Measurements from ENCODE around the gene NXN.
"Not testable (repeated sequence)": the region's sequence is repeated elsewhere in the genome, so short reads cannot be mapped to it uniquely, and the experiment has no call there.

Gene NXN

GRCh38 chr17:881778-882177 lies 97.8 kb downstream of the NXN start:
- DNase-seq = no peak

GRCh38 chr17:880443-881269 lies 98.9 kb downstream of the NXN start:
- DNase-seq = no peak

- peak; percentile 80 for DNase-seq
Measured at GRCh38 chr17:879546-880442, 99.8 kb downstream of the NXN start.

- DNase-seq = no peak
Measured at GRCh38 chr17:877630-878029, 101.9 kb downstream of the NXN start.

GRCh38 chr17:876272-876671 lies 103.3 kb downstream of the NXN start:
- DNase-seq = peak; percentile 5

GRCh38 chr17:874590-874989 lies 105.0 kb downstream of the NXN start:
- DNase-seq = not testable (repeated sequence)

GRCh38 chr17:872855-873254 lies 106.7 kb downstream of the NXN start:
- no peak for DNase-seq

- no peak for DNase-seq
Measured at GRCh38 chr17:871751-872519, 107.6 kb downstream of the NXN start.

GRCh38 chr17:869567-870525 lies 109.7 kb downstream of the NXN start:
- DNase-seq = no peak

GRCh38 chr17:869086-869485 lies 110.5 kb downstream of the NXN start:
- no peak for DNase-seq

GRCh38 chr17:867896-868489 lies 111.6 kb downstream of the NXN start:
- no peak for DNase-seq

GRCh38 chr17:867238-867637 lies 112.3 kb downstream of the NXN start:
- not testable (repeated sequence) for DNase-seq

- DNase-seq = no peak
Measured at GRCh38 chr17:866568-867103, 112.9 kb downstream of the NXN start.

GRCh38 chr17:864315-864714 lies 115.3 kb downstream of the NXN start:
- DNase-seq = no peak

GRCh38 chr17:863880-864279 lies 115.7 kb downstream of the NXN start:
- no peak for DNase-seq

- no peak for DNase-seq
Measured at GRCh38 chr17:862582-862981, 117.0 kb downstream of the NXN start.

- no peak for DNase-seq
Measured at GRCh38 chr17:861364-861763, 118.2 kb downstream of the NXN start.

GRCh38 chr17:860805-861204 lies 118.8 kb downstream of the NXN start:
- no peak for DNase-seq

GRCh38 chr17:859824-860195 lies 119.8 kb downstream of the NXN start:
- no peak for DNase-seq

- no peak for DNase-seq
Measured at GRCh38 chr17:859061-859823, 120.3 kb downstream of the NXN start.

- DNase-seq = no peak
Measured at GRCh38 chr17:856149-856548, 123.4 kb downstream of the NXN start.
